HEK293T (cell line): Measurements from ENCODE around the gene RNU7-1.
A peak's percentile ranks its signal among the peaks of the same experiment; 100 is the strongest.

Experiments
- FOXA1 ChIP-seq: fragments of 450-650 bp; IDR thresholded peaks from 2 replicates; pipeline ENCODE4 v1.6.1; 2016; ENCODE audit warnings: mild to moderate bottlenecking
- FOXK2 ChIP-seq: fragments of 450-650 bp; IDR thresholded peaks from 2 replicates; pipeline ENCODE4 v1.6.1; 2016; ENCODE audit warnings: mild to moderate bottlenecking
- FOXM1 ChIP-seq: fragments of 450-650 bp; IDR thresholded peaks from 2 replicates; pipeline ENCODE4 v1.6.1; 2017; ENCODE audit warnings: mild to moderate bottlenecking, borderline replicate concordance
- HDGF ChIP-seq: fragments of 450-650 bp; IDR thresholded peaks from 2 replicates; pipeline ENCODE4 v1.6.1; 2017; ENCODE audit warnings: antibody characterized with exemption, borderline replicate concordance
- L3MBTL2 ChIP-seq: fragments of 450-650 bp; conservative IDR thresholded peaks from 2 replicates; pipeline ENCODE4 v1.6.1; 2016; ENCODE audit warnings: mild to moderate bottlenecking

DNA sequence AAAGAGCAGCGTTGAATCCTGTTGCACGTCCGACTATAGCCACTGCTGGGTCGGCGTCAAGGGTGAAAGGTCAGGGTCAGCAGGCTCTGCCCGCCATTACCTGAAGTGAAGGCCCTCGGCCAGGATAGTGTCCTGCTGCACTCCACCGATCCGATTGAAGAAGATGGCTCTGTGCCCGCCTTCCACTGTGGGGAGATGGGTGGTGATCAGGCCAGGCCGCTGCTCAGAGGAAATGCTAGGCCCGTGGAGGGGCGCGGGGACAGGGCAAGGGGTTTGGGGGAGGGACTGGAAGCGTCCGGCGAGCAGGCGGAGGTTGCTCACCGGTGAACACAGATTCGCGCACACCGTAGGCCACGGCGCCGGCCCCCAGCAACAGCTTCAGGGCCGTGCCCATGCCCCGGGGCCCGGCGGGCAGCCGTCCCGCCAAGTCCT is 26.5 kb downstream of the RNU7-1 start:
- TF ChIP-seq HDGF (0 out of 2 replicates have a peak, but pooled peaks have one; percentile 6), FOXM1 (no peak), FOXK2 (no peak), L3MBTL2 (no peak), FOXA1 (no peak)
